Mammary epithelial cell (primary cell): ENCODE data around the gene MTX3.

Experiments
- CTCF ChIP-seq, 2 donors: IDR thresholded peaks in 1 of 2; conservative IDR thresholded peaks in 1 of 2; 2 replicates each; pipeline ENCODE4 v1.5.1; 2011 to 2012; ENCODE audit warnings: inconsistent platforms in 2 of 2, low read length in 2 of 2, mild to moderate bottlenecking in 2 of 2, control low read depth in 1 of 2, low read depth in 1 of 2; ENCODE audit not compliant: insufficient read depth in 1 of 2; ENCODE audit errors: extremely low read depth in 1 of 2
- EZH2 ChIP-seq: IDR thresholded peaks from 2 replicates; pipeline ENCODE4 v1.6.1; 2012; ENCODE audit warnings: low read length, inconsistent platforms, borderline replicate concordance

- TF ChIP-seq CTCF (conservative IDR thresholded peaks at IDR 0.05 in 1 of 2, IDR thresholded peaks at IDR 0.05 in 1 of 2; ENCODE audit: extremely low read depth in 1 of 2, insufficient read depth in 1 of 2, low read depth in 1 of 2, low read length in 2 of 2) (no peak), EZH2 (peak; percentile 86)
Observed at GRCh38 chr5:80034962-80035821, 44.1 kb upstream of the MTX3 start, which contains the start of gene THBS4.
